PC-3 (cell line): ENCODE data around the gene SAMD8.

ENCODE experiments used
- CTCF ChIP-seq: fragments of 300-600 bp; sonication (generic); conservative IDR thresholded peaks from 2 replicates; pipeline ENCODE4 v1.5.1; 2017; ENCODE audit warnings: antibody characterized with exemption, low read depth, mild to moderate bottlenecking, low read length
- EZH2 ChIP-seq: fragments of 300-600 bp; sonication (generic); IDR thresholded peaks from one replicate; pipeline ENCODE4 v1.6.1; 2017; ENCODE audit warnings: antibody characterized with exemption, mild to moderate bottlenecking, low read length; ENCODE audit not compliant: unreplicated experiment

GRCh38 chr10:75081379-75081778 is 30.1 kb upstream of the SAMD8 start:
- no peak for TF ChIP-seq CTCF
- TF ChIP-seq EZH2, result no peak
